MG63 (cell line): Measurements from ENCODE around the gene NLRP9. TPM values are rescaled to one million over a fixed set of nuclear protein-coding genes. Genes with fewer than 3 reads are reported as not detected.

ENCODE experiments used
- DNase-seq: peaks from one replicate; pipeline ENCODE4 v3.0.0-alpha.2; 2020
- H3K27me3 ChIP-seq: fragments of 250-450 bp; sonication (Bioruptor Pico); 2 replicates; pipeline ENCODE4 v1.5.1; 2020; ENCODE audit warnings: mild to moderate bottlenecking, moderate library complexity
- H3K36me3 ChIP-seq: fragments of 250-450 bp; sonication (Bioruptor Pico); 2 replicates; pipeline ENCODE4 v1.5.1; 2020; ENCODE audit warnings: mild to moderate bottlenecking, moderate library complexity
- H3K4me3 ChIP-seq: fragments of 250-450 bp; sonication (Bioruptor Pico); 2 replicates; pipeline ENCODE4 v1.5.1; 2020; ENCODE audit warnings: mild to moderate bottlenecking, moderate library complexity
- H3K9me3 ChIP-seq: fragments of 250-450 bp; sonication (Bioruptor Pico); 2 replicates; pipeline ENCODE4 v1.5.1; 2020; ENCODE audit warnings: mild to moderate bottlenecking, moderate library complexity
- total RNA-seq: library from RNA; depleted of rRNA; stranded (reverse); fragments of >200 nt; shearing (Covaris generic); gene quantifications from 2 replicates; pipeline ENCODE4 v1.2.3, GENCODE V29; 2014; ENCODE audit warnings: low replicate concordance

Gene NLRP9
- total RNA-seq, 1 experiment from 2014 or later, result not detected

DNA sequence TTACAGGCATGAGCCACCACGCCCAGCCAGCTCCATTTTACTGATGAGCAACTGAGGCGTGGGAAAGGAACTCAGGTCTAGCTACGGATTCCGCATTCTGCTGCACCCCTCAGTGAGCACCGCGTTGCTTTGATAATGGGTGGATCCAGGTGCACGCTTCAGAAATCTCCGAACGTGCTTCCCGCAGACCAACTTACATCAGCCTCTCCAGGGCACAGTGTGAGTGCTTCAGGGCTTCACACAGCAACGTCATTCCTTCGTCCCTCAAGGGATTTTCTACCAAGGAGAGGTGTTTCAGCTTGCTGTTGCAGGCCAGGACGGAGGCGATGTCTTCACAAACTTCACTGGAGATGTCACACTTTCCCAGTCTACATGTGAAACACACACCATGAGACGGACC is 21.7 kb downstream of the NLRP9 start:
- peaks cover 11% of the 10 kb centered on the region for H3K9me3 ChIP-seq
- H3K4me3 ChIP-seq, result no peak overlapping the region
- H3K27me3 ChIP-seq, result peaks cover 54% of the 10 kb centered on the region
- no peak for DNase-seq
- no peaks in the 10 kb centered on the region for H3K36me3 ChIP-seq

DNA sequence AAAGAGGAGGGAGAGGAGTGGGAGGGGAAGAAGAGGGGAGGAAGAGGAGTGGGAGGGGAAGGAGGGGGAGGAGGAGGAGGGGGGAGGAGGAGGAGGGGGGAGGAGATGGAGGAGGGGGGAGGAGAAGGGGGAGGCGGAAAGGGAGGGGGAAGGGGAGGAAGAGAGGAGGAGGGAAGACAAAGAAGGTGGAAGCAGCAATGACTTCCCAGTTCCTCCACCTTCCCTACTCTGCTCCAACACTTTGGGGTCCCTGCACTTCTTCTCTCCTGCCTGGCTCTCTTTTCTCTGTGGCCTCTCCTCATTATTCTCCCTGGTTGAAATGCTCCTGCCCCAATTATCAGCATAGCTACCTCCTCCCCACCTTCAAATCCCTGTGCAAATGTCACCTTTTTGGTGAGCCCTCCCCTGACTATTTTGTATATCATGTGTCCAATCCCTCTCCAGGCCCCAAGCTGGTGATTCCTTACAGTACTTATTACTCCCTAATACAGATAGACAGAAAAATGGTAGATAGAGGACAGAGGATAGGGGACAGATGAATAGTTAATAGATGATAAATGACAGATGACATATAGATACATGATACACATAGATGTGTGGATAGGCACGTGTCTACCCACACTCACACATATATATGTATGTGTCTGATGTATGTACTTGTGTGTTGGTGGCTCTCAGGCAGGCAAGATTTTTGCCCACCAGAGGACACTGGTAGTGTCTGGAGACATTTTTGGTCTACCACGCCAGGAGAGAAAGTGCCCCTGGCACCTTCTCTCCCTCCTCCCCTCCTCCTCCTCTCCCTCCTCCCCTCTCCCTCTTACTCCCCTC is 25.2 kb downstream of the NLRP9 start:
- H3K9me3 ChIP-seq, result no peaks in the 10 kb centered on the region
- DNase-seq, result no peak
- peaks cover 38% of the 10 kb centered on the region for H3K27me3 ChIP-seq
- no peak overlapping the region for H3K4me3 ChIP-seq
- H3K36me3 ChIP-seq, result no peaks in the 10 kb centered on the region

DNA sequence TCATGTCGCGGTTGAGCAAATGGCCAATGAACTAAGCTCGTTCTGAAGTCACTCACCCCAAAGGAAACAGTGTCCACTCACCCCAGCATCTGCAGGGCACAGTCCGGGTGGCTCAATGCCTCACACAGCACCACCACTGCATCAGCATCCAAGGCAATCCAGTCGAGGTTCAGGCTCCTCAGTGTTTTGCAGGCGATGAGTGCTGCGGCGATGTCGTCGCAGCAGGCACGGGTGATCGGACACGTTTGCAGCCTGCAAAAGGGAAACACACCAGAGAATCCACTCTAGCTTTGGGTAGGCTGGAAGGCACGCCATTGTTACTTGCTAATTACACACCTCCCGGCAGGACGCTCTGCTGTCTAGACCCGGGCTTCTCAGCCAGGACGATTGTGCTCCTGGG is 26.5 kb downstream of the NLRP9 start:
- DNase-seq, result no peak

DNA sequence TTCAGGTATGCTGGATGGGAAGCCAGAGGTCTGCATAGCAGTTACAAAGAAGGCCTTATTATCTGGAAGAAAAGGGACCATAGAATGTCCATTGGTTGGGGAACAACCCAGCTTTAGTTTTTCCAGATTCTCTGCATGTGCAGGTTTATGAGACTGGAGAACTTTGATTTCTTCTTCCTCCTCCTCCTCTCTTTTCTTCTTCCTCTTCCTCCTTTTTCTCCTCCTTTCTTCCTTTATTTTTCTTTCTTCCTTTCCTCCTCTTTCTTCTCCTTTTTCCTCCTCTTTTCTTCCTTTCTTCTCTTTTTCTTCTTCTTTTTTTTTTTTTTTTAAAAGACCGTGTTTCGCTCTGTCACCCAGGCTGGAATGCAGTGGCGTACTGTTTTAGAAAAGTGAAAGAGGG is 32.2 kb downstream of the NLRP9 start:
- Histone ChIP-seq H3K9me3 (no peaks in the 10 kb centered on the region), H3K4me3 (no peak overlapping the region), H3K27me3 (peaks cover 7% of the 10 kb centered on the region), H3K36me3 (peaks cover 18% of the 10 kb centered on the region)
- DNase-seq, result no peak

More for the DNA sequence above, 26.5 kb downstream of the NLRP9 start:
- Histone ChIP-seq H3K36me3 (no peaks in the 10 kb centered on the region), H3K9me3 (no peaks in the 10 kb centered on the region), H3K27me3 (peaks cover 26% of the 10 kb centered on the region), H3K4me3 (no peak overlapping the region)

DNA sequence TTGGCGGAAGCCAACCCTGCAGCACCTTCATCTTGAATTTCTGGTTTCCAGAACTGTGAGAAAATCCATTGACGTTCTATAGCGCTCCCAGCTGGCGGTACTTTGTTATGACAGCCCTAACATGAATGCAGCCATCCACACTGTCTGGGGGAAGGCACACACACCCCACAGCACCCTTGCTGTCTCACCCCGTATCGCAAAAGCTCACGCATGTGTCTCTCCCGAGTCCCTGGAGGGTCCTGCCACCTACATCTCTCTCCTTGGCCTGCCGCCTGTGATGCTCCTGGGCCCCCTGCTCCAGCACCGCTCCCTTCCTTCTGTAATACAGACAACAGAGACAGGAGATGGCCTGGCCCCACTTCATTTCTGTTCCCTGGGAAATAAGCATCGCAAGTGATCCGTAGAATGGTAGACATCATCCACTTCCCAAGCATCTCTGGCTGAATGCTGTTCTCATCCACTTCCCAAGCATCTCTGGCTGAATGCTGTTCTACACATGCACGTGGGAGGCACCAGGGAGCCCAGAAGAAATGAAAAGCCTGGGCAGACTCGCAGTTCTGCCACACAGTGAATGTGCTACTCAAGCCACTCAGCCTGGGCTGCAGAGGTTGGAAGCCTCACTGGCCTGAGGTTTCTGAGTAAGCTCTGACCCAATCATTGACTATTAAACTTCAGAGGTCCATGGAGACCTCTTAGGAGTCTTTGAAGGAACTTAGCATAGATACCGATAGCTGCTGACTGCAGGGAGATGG is 33.5 kb downstream of the NLRP9 start:
- H3K4me3 ChIP-seq, result no peak overlapping the region
- H3K36me3 ChIP-seq, result peaks cover 24% of the 10 kb centered on the region
- no peaks in the 10 kb centered on the region for H3K9me3 ChIP-seq
- peaks cover 7% of the 10 kb centered on the region for H3K27me3 ChIP-seq
- DNase-seq, result no peak

DNA sequence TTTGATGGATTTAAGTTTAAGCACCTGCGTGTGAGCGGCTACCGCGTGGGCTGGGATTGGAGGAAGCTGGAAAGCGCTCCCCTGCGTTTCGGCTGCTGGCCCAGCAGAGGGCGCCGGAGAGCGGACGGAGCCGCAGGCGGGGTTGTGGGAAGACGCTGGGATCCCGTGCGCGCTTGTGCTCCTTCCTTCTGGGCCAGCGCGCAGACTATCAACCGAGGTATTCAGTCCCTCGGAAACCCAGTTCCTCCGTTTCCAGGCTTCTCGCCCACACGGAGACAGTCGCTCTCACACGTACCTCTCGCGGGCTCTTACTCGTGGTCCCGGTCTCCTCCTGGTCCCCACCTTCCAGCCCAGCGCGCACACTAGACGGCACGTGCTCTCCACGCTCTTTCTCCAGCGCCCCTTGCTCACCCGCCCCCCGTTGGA is 34.4 kb downstream of the NLRP9 start:
- H3K27me3 ChIP-seq, result peaks cover 7% of the 10 kb centered on the region
- H3K9me3 ChIP-seq, result no peaks in the 10 kb centered on the region
- H3K36me3 ChIP-seq, result peaks cover 24% of the 10 kb centered on the region
- no peak for DNase-seq
- H3K4me3 ChIP-seq, result no peak overlapping the region

DNA sequence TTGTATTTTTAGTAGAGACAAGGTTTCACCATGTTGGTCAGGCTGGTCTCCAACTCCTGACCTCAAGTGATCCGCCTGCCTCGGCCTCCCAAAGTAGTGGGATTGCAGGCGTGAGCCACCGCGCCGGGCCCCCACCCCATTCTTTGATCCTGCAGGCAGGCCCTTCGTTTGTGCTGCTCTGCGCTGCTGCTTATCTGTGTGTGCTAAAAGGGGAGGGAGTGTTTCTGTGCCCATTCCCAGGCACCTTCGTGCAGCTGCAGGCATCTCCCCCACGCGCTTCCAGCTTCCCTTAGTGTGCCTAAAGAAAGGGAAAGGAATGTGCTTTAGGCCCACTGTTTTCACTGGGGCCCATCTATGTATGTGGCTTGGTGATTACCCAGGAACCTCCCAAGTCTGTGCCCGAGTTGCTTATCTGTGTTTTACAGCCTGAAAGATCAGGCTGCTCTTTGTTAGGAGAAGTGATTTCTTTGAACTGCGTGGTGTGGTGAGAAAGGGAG is 36.0 kb downstream of the NLRP9 start:
- H3K36me3 ChIP-seq, result peaks cover 28% of the 10 kb centered on the region
- H3K27me3 ChIP-seq, result no peaks in the 10 kb centered on the region
- no peak for DNase-seq
- no peak overlapping the region for H3K4me3 ChIP-seq
- H3K9me3 ChIP-seq, result no peaks in the 10 kb centered on the region

DNA sequence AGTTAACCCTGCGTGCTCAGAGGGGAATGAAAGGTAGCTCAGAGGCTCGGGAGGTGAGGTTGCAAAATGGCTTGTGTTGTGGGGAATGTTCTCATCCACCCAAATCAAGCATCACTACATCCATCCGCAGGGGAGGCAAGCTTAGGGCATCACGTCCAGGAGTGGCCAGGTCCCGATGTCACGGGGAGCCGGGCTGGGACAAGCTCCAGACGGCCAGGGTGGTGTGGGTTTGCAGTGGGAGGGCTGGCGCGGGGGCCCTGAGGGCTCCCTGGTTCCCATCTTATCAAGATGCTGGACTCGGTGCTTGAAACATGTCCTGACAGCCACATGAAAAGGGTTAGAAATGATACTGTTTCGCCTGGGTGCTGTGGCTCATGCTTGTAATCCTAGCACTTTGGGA is 37.4 kb downstream of the NLRP9 start:
- H3K4me3 ChIP-seq, result no peak overlapping the region
- DNase-seq, result no peak
- H3K9me3 ChIP-seq, result no peaks in the 10 kb centered on the region
- no peaks in the 10 kb centered on the region for H3K27me3 ChIP-seq
- H3K36me3 ChIP-seq, result peaks cover 35% of the 10 kb centered on the region

DNA sequence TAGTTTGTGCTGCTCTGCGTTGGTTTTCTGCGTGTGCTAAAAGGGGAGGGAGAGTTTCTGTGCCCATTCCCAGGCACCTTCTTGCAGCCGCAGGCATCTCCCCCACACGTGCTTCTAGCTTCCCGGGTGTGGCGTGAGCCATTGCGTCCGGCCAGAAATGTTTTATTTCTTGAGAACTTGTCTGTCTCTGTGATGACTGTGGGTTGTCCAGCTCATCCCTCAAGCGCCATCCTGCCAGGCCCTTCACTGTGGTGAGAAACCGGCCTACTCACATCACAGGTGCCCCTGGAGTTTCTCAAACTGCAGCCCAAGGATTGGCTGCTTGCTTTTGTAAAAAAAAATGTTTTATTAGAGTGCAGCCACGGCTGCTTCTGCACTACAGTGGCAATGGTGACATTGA is 39.0 kb downstream of the NLRP9 start:
- H3K27me3 ChIP-seq, result no peaks in the 10 kb centered on the region
- no peaks in the 10 kb centered on the region for H3K9me3 ChIP-seq
- no peak for DNase-seq
- peaks cover 37% of the 10 kb centered on the region for H3K36me3 ChIP-seq
- no peak overlapping the region for H3K4me3 ChIP-seq

DNA sequence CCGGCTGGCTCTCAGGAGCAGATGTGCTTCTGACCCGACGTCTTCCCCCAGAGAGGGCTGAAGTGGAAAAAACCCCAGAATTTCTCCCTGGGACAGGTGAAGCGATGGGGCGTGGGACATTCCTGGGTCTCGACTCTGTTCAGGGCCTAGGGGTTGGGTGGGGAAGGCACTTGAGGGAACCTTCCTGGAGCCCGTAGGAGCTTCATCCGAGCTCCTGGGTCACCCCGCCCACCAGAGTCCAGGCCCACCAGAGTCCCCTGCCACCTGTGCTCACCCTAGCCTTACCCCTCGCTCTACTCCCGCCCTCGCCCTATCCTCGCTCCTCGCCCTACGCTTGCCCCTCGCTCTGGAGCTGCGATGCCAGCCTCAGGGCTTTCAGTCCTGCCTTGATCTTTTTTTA is 39.9 kb downstream of the NLRP9 start:
- no peaks in the 10 kb centered on the region for H3K9me3 ChIP-seq
- H3K4me3 ChIP-seq, result no peak overlapping the region
- no peak for DNase-seq
- H3K36me3 ChIP-seq, result peaks cover 32% of the 10 kb centered on the region
- H3K27me3 ChIP-seq, result no peaks in the 10 kb centered on the region

DNA sequence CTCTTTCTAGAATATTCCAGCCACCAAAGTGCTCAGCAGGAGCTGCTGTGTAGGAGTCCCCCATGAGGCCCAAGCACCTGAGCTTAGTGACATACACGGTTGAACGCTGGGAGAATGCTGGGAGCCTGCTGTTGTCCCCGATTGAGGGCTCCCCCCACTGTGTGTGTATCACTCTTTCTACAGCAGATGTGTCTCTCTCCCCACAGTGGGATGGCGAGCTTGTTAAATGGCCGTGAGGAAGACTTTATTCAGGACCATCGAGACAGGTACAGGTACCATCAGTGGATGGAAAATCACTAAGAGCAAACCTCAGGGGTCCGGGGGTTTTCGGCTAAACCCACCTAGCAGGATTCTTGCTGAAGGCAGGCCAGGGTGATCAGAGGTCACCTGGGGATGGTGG is 40.5 kb downstream of the NLRP9 start:
- H3K27me3 ChIP-seq, result no peaks in the 10 kb centered on the region
- no peak for DNase-seq
- H3K4me3 ChIP-seq, result no peak overlapping the region
- H3K9me3 ChIP-seq, result no peaks in the 10 kb centered on the region
- peaks cover 34% of the 10 kb centered on the region for H3K36me3 ChIP-seq

DNA sequence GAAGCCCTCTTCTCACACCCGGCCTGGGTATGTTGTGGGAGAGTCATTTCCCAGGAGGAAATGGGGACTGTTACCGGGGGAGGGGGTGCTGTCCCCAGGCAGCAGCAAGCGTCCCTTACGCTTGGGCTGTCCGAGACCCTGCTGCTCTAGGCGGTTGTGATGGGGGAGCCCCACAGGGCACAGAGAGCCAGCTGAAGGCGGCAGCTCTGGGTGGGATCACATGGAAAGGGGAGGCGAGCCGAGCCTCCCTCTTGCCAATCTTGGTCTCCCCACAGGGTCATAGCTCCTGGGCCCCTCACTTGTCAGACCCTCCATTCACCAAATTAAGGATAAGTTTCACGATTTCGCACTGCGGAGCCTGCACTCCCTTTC is 41.1 kb downstream of the NLRP9 start:
- Histone ChIP-seq H3K4me3 (no peak overlapping the region), H3K36me3 (peaks cover 36% of the 10 kb centered on the region), H3K9me3 (no peaks in the 10 kb centered on the region), H3K27me3 (no peaks in the 10 kb centered on the region)
- DNase-seq, result no peak

DNA sequence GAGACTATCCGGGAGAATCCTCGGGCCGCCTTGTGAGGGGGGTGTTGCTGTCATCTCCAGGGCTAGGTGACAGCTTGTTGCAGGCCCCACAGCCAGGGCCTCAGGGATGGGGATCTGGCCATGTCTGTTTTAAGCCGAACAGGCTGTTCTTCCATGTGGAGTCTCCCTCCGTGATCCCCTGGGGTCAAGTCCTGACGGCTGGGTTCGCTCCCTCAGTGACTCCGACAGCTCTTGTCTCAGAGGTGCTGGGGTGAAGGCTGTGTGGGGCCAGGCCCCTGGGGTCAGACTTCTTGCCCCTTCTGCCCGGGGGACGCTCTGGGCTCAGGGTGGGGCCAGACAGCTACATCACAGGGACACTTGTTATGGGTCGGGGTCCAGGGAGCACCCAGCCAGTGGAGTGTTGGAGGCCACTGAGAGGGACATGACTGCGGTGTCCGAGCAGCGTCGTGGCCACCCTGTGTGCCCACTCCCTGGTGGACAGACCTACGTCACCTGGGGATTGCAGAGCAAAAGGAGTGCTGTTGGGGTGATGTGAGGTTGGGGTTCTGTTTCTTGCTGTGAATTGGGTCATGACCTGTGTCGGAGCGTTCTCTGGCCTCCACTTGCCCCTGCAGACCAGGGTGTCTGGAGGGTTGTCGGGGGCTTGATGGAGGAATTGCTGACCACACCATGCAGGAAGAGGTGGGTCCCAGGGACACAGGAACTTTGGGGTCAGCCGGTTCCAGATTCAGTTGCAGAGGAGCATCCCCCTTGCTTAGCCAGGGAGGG is 41.7 kb downstream of the NLRP9 start:
- no peak for DNase-seq
- Histone ChIP-seq H3K27me3 (no peaks in the 10 kb centered on the region), H3K9me3 (no peaks in the 10 kb centered on the region), H3K36me3 (peaks cover 36% of the 10 kb centered on the region), H3K4me3 (no peak overlapping the region)

DNA sequence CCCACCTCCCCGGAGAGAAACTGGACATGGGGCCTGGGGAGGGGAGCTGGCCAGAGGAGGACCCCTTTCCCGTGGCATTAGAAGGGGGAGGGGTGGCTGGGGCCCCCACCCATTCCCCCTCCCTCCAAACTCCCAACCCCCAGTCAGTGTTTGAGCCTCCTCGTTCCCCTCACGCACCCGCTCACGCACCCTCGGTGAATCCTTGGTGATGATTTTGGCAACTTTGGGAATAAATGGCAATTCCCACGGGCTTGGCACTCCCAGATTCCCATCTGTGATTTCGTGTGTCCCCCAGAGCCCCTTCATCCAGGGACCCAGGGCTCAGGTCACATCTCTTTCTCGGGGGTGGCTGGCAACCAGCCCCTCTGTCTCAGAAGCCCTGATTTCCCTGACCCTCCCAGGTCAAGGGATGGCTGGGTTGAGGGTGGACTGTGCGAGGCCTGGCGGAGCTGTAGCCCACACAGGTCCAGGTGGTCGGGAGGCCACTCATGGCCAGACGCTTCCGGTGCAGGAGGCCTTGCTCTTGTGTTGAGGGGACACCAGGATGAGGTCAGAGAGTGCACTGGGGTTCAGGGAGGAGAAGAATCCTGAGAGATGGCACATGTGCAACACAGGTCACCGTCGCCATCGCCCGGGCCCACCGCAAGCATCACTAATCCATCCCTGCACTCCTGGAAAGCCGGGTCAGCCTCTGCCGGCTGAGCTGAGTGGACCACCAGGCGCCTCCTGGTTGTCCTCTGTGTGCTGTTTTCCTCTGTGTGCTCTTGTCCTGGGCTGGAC is 42.5 kb downstream of the NLRP9 start:
- no peaks in the 10 kb centered on the region for H3K27me3 ChIP-seq
- peaks cover 34% of the 10 kb centered on the region for H3K36me3 ChIP-seq
- no peaks in the 10 kb centered on the region for H3K9me3 ChIP-seq
- no peak for DNase-seq
- H3K4me3 ChIP-seq, result no peak overlapping the region

DNA sequence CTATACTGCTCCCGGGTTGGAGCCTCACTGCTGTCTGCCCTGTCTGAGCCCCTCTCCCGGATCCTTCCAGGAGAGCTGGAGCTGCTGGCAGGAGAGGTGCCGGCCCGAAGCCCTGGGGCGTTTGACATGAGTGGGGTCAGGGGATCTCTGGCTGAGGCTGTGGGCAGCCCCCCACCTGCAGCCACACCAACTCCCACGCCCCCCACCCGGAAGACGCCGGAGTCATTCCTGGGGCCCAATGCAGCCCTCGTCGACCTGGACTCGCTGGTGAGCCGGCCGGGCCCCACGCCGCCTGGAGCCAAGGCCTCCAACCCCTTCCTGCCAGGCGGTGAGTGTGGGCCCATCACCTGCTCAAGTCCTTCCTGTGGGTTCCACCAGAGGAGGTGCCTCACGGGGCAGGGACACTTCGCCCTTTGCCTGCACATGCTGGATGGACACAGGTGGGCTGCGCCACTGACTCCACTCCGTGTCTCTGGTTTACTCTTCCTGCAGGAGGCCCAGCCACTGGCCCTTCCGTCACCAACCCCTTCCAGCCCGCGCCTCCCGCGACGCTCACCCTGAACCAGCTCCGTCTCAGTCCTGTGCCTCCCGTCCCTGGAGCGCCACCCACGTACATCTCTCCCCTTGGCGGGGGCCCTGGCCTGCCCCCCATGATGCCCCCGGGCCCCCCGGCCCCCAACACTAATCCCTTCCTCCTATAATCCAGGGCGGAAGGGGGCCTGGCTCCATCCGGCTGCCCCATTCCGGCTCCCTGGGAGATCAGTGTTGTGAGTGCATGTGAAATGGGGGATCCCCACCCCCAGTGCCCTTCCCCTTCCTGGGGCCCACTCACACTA is 43.3 kb downstream of the NLRP9 start:
- Histone ChIP-seq H3K27me3 (no peaks in the 10 kb centered on the region), H3K36me3 (peaks cover 37% of the 10 kb centered on the region), H3K9me3 (no peaks in the 10 kb centered on the region), H3K4me3 (no peak overlapping the region)
- DNase-seq, result no peak

DNA sequence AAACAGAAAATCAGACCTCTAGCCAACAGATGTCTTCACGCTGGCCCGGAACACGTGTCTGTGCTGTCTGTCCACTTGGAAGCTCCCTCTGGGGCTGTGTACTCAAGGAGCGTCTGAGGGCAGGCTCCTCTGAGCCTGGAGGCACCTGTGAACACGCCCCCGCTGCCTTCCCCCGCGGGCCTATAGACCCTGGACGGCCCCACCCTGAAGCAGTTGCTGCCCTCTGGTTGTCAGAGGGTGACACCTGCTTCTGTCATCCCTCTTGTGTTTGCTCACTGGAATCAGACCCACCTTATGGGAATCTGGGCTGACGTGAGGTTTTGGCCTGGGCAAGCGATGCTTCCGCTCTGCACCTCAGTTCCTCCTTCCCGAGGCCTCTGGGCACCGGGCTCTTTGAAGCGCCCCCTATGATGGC is 44.0 kb downstream of the NLRP9 start:
- DNase-seq, result no peak
- Histone ChIP-seq H3K36me3 (peaks cover 43% of the 10 kb centered on the region), H3K9me3 (no peaks in the 10 kb centered on the region), H3K4me3 (no peak overlapping the region), H3K27me3 (no peaks in the 10 kb centered on the region)
